ENCODE results near the gene HSD17B3.

DNA sequence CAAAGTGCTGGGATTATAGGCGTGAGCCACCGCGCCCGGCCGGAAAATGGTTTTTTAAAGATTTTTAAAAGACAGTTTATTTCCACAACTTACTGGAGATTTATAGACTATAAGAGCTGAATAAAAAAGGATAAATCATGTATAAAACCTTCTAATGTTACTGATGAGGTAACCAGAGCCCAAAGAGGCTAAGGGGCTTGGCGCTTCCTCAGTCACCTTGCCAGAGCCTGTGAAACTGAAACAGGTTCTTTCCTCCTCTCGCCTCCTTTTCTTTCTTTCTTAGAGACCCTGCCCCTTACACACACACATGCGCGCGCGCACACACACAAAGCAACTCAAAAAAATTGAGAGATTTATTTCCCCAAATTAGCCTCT lies 69.8 kb downstream of the HSD17B3 start:
- TF ChIP-seq JUND (IDR thresholded peaks at IDR 0.05) (no peak), EZH2phosphoT487 (IDR thresholded peaks at IDR 0.05; ENCODE audit: borderline replicate concordance, low read depth) (no peak), SMC3 (IDR thresholded peaks at IDR 0.05; ENCODE audit: low read depth, low read length) (no peak), POLR2AphosphoS5 (IDR thresholded peaks at IDR 0.05; ENCODE audit: low read depth, low read length) (no peak), CHD2 (IDR thresholded peaks at IDR 0.05; ENCODE audit: low read length, partially characterized antibody) (no peak), RAD21 (IDR thresholded peaks at IDR 0.05; ENCODE audit: low read length) (no peak), TAF1 (IDR thresholded peaks at IDR 0.05; ENCODE audit: borderline replicate concordance, low read depth, low read length) (no peak), RFX5 (IDR thresholded peaks at IDR 0.05; ENCODE audit: low read length) (no peak)
- TF ChIP-seq, protein P1, sequence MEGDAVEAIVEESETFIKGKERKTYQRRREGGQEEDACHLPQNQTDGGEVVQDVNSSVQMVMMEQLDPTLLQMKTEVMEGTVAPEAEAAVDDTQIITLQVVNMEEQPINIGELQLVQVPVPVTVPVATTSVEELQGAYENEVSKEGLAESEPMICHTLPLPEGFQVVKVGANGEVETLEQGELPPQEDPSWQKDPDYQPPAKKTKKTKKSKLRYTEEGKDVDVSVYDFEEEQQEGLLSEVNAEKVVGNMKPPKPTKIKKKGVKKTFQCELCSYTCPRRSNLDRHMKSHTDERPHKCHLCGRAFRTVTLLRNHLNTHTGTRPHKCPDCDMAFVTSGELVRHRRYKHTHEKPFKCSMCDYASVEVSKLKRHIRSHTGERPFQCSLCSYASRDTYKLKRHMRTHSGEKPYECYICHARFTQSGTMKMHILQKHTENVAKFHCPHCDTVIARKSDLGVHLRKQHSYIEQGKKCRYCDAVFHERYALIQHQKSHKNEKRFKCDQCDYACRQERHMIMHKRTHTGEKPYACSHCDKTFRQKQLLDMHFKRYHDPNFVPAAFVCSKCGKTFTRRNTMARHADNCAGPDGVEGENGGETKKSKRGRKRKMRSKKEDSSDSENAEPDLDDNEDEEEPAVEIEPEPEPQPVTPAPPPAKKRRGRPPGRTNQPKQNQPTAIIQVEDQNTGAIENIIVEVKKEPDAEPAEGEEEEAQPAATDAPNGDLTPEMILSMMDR (IDR thresholded peaks at IDR 0.05): no peak
- TF ChIP-seq, protein P2, sequence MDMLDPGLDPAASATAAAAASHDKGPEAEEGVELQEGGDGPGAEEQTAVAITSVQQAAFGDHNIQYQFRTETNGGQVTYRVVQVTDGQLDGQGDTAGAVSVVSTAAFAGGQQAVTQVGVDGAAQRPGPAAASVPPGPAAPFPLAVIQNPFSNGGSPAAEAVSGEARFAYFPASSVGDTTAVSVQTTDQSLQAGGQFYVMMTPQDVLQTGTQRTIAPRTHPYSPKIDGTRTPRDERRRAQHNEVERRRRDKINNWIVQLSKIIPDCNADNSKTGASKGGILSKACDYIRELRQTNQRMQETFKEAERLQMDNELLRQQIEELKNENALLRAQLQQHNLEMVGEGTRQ (IDR thresholded peaks at IDR 0.05; ENCODE audit: borderline replicate concordance, low read depth, low read length): no peak

Data from SK-N-SH (cell line).